ENCODE results near the gene TMEM150C.

GRCh38 chr4:82551734-82552133 is 10.1 kb downstream of the TMEM150C start:
- no peak for TF ChIP-seq CTCF (IDR thresholded peaks at IDR 0.05)
- TF ChIP-seq POLR2A (IDR thresholded peaks at IDR 0.05): no peak
- no peak for TF ChIP-seq POLR2AphosphoS5 (IDR thresholded peaks at IDR 0.05)
- no peak for TF ChIP-seq EP300 (IDR thresholded peaks at IDR 0.05)
